Glutamatergic neuron (in vitro differentiated cells): ENCODE data around the gene EPS8. TPM values are rescaled to one million over a fixed set of nuclear protein-coding genes. Genes with fewer than 3 reads are reported as not detected.

Experiments used
- DNase-seq: peaks from one replicate; pipeline ENCODE4 v3.0.0; 2022
- H3K27ac Mint-ChIP-seq: one replicate; pipeline ENCODE4 v1.8.0; 2020; ENCODE audit warnings: mild to moderate bottlenecking, mixed read lengths, inconsistent platforms; ENCODE audit not compliant: unreplicated experiment
- H3K27me3 Mint-ChIP-seq: one replicate; pipeline ENCODE4 v1.8.0; 2020; ENCODE audit warnings: mild to moderate bottlenecking, moderate library complexity, mixed read lengths, inconsistent platforms; ENCODE audit not compliant: unreplicated experiment
- H3K36me3 Mint-ChIP-seq: one replicate; pipeline ENCODE4 v1.8.0; 2020; ENCODE audit warnings: mild to moderate bottlenecking, mixed read lengths, inconsistent platforms; ENCODE audit not compliant: unreplicated experiment
- H3K4me1 Mint-ChIP-seq: one replicate; pipeline ENCODE4 v1.8.0; 2020; ENCODE audit warnings: mild to moderate bottlenecking, low read depth, mixed read lengths, inconsistent platforms; ENCODE audit not compliant: unreplicated experiment
- H3K4me3 Mint-ChIP-seq: one replicate; pipeline ENCODE4 v1.8.0; 2020; ENCODE audit warnings: mild to moderate bottlenecking, mixed read lengths, inconsistent platforms; ENCODE audit not compliant: unreplicated experiment
- H3K9me3 Mint-ChIP-seq: one replicate; pipeline ENCODE4 v1.8.0; 2020; ENCODE audit warnings: mild to moderate bottlenecking, moderate library complexity, mixed read lengths, inconsistent platforms; ENCODE audit not compliant: unreplicated experiment
- total RNA-seq: library from RNA; stranded (reverse); fragmentation: NEBNext Ultra II Directional; extraction: Animal tissue kit (Norgen Biotek cat#: 25700); gene quantifications from one replicate; pipeline ENCODE4 v1.2.1, GENCODE V29; 2021; ENCODE audit not compliant: unreplicated experiment
- TF ChIP-seq, protein P1 (sequence below): fragments of 200-600 bp; sonication (generic); IDR thresholded peaks from one replicate; pipeline ENCODE4 v1.5.0; 2021; ENCODE audit not compliant: partially characterized antibody, unreplicated experiment

The EPS8 gene
- total RNA-seq, 1 donor from 2014 or later: 4.3 TPM

GRCh38 chr12:15589328-15590032 is 199.7 kb downstream of the EPS8 start:
- Mint-ChIP-seq H3K4me3 (no peak overlapping the region), H3K9me3 (no peaks in the 10 kb centered on the region), H3K27me3 (no peaks in the 10 kb centered on the region), H3K36me3 (no peaks in the 10 kb centered on the region), H3K27ac (no peak overlapping the region), H3K4me1 (no peaks in the 10 kb centered on the region)
- no peak for DNase-seq
- TF ChIP-seq, protein P1, sequence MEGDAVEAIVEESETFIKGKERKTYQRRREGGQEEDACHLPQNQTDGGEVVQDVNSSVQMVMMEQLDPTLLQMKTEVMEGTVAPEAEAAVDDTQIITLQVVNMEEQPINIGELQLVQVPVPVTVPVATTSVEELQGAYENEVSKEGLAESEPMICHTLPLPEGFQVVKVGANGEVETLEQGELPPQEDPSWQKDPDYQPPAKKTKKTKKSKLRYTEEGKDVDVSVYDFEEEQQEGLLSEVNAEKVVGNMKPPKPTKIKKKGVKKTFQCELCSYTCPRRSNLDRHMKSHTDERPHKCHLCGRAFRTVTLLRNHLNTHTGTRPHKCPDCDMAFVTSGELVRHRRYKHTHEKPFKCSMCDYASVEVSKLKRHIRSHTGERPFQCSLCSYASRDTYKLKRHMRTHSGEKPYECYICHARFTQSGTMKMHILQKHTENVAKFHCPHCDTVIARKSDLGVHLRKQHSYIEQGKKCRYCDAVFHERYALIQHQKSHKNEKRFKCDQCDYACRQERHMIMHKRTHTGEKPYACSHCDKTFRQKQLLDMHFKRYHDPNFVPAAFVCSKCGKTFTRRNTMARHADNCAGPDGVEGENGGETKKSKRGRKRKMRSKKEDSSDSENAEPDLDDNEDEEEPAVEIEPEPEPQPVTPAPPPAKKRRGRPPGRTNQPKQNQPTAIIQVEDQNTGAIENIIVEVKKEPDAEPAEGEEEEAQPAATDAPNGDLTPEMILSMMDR: no peak

DNA sequence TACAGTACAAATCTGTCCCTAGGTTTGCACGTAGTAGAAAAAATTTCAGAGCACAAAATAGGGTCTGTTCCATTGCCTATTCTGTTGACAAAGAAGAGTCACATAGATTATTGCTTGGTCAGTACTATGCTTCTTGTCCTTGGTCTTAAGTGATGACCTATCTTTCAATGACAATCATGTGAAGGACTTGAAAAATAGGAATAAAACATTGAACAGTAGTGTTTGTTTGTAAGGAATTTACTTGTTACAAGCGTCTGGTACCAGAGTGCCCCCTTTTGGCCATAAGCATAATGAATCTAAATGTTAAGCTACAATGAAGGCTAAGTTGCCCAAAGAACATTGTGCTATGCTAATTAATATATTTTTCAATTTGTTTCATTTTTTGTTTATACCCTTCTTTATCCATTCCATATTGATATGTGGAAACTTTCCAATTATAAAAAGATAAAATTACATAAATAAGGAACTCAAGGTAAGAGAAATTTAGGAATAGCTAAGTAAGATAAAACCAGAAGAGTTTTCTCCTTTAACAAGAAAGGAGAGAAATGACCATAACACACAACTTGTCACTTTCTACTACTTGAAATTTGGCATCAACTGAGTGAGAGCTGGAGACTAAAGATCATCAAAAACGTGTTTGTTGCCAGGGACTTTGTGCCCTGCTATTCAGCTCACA is 204.7 kb downstream of the EPS8 start:
- Mint-ChIP-seq H3K4me1 (no peaks in the 10 kb centered on the region), H3K27ac (no peak overlapping the region), H3K4me3 (no peak overlapping the region), H3K9me3 (peaks cover 2% of the 10 kb centered on the region), H3K36me3 (peaks cover 11% of the 10 kb centered on the region), H3K27me3 (no peaks in the 10 kb centered on the region)
- no peak for DNase-seq
- TF ChIP-seq, protein P1: peak; percentile 70

DNA sequence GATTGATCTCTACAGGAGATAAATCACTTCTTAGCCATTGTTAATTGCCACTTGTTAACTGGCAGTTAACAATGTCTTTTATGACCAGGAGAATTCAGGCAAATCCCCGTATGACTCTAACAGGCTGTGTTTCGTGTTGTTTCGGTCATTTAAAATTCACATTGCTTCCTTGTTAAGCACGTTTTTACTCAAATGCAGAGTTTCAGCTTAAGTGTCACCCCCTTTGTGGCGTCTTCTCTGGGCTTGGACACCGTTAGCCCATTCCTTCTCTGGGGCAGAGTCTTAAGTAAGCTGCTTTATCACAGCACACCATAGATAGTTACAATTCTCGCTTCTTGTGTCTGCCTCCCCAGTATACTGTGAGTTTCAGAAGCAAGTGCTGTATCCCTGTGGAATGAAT is 205.4 kb downstream of the EPS8 start:
- Mint-ChIP-seq H3K27ac (no peak overlapping the region), H3K4me3 (no peak overlapping the region), H3K9me3 (peaks cover 2% of the 10 kb centered on the region), H3K4me1 (no peaks in the 10 kb centered on the region), H3K36me3 (peaks cover 11% of the 10 kb centered on the region), H3K27me3 (no peaks in the 10 kb centered on the region)
- no peak for DNase-seq
- TF ChIP-seq, protein P1: no peak

- H3K36me3 Mint-ChIP-seq: peaks cover 11% of the 10 kb centered on the region
- H3K27me3 Mint-ChIP-seq: no peaks in the 10 kb centered on the region
- H3K4me1 Mint-ChIP-seq: no peaks in the 10 kb centered on the region
- H3K27ac Mint-ChIP-seq: no peak overlapping the region
- H3K9me3 Mint-ChIP-seq: peaks cover 2% of the 10 kb centered on the region
- TF ChIP-seq, protein P1: no peak
- no peak overlapping the region for H3K4me3 Mint-ChIP-seq
- DNase-seq: no peak
These were observed 208.2 kb downstream of the EPS8 start for GRCh38 chr12:15581006-15581405.

GRCh38 chr12:15580431-15580830 is 208.8 kb downstream of the EPS8 start:
- H3K4me1 Mint-ChIP-seq: no peaks in the 10 kb centered on the region
- no peak overlapping the region for H3K4me3 Mint-ChIP-seq

More at GRCh38 chr12:15580431-15580830, 208.8 kb downstream of the EPS8 start:
- Mint-ChIP-seq H3K9me3 (peaks cover 2% of the 10 kb centered on the region), H3K27me3 (no peaks in the 10 kb centered on the region), H3K36me3 (peaks cover 11% of the 10 kb centered on the region), H3K27ac (no peak overlapping the region)
- TF ChIP-seq, protein P1: no peak
- no peak for DNase-seq
